ENCODE measurements around the gene URI1.

DNA sequence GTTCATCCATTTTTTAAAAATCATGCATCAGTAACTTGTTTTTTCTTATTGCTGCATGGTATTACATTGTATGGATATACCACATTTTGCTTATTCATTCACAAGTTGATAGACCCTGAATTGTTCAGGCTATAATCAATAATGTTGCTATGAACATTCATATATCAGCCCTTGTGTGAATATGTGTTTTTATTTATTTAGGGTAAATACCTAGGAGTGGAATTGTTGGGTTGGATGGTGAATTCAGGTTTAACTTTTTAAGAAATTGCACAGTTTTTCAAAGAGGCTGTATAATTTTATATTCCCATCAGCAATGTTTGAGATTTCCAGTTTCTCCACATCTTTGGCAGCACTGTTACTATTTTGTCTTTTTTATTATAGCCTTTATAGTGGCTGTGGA is 82.1 kb downstream of the URI1 start:
- TF ChIP-seq, protein P1, sequence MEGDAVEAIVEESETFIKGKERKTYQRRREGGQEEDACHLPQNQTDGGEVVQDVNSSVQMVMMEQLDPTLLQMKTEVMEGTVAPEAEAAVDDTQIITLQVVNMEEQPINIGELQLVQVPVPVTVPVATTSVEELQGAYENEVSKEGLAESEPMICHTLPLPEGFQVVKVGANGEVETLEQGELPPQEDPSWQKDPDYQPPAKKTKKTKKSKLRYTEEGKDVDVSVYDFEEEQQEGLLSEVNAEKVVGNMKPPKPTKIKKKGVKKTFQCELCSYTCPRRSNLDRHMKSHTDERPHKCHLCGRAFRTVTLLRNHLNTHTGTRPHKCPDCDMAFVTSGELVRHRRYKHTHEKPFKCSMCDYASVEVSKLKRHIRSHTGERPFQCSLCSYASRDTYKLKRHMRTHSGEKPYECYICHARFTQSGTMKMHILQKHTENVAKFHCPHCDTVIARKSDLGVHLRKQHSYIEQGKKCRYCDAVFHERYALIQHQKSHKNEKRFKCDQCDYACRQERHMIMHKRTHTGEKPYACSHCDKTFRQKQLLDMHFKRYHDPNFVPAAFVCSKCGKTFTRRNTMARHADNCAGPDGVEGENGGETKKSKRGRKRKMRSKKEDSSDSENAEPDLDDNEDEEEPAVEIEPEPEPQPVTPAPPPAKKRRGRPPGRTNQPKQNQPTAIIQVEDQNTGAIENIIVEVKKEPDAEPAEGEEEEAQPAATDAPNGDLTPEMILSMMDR (IDR thresholded peaks at IDR 0.05), result no peak
- no peak for TF ChIP-seq POLR2A (IDR thresholded peaks at IDR 0.05)
